Suprapubic skin (tissue), 3 donors: ENCODE results near the gene IFT43.

Experiments used
- CTCF ChIP-seq, 2 donors: fragments of 200-600 bp in 1 of 2; fragments of 450-650 bp in 1 of 2; sonication (generic) in 1 of 2; IDR thresholded peaks; one replicate each; pipeline ENCODE4 v1.5.1; 2016 to 2019; ENCODE audit warnings: antibody characterized with exemption in 2 of 2, mild to moderate bottlenecking in 1 of 2, moderate library complexity in 1 of 2
- POLR2A ChIP-seq, 2 donors: fragments of 450-650 bp; IDR thresholded peaks; one replicate each; pipeline ENCODE4 v1.6.1; 2017; ENCODE audit warnings: antibody characterized with exemption in 2 of 2, mild to moderate bottlenecking in 2 of 2, moderate library complexity in 2 of 2

GRCh38 chr14:75968456-75968855 lies 17.1 kb upstream of the IFT43 start:
- no peak for TF ChIP-seq CTCF (IDR thresholded peaks at IDR 0.05)
- no peak for TF ChIP-seq POLR2A (IDR thresholded peaks at IDR 0.05)
